Peyer's patch (tissue), 4 donors: ENCODE measurements around the gene PRPF19.

Experiments
- POLR2A ChIP-seq, 2 donors: fragments of 450-650 bp; IDR thresholded peaks; one replicate each; pipeline ENCODE4 v1.5.1; 2017; ENCODE audit warnings: antibody characterized with exemption in 2 of 2, mild to moderate bottlenecking in 2 of 2, moderate library complexity in 2 of 2
- TF ChIP-seq, protein P1 (sequence below), 6 experiments: fragments of 450-650 bp in 4 of 6; fragments of 200-600 bp in 2 of 6; sonication (generic) in 1 of 6; IDR thresholded peaks; one replicate each; pipeline ENCODE4 v1.5.1; 2017 to 2019; ENCODE audit warnings: antibody characterized with exemption in 6 of 6, mild to moderate bottlenecking in 3 of 6, moderate library complexity in 1 of 6

DNA sequence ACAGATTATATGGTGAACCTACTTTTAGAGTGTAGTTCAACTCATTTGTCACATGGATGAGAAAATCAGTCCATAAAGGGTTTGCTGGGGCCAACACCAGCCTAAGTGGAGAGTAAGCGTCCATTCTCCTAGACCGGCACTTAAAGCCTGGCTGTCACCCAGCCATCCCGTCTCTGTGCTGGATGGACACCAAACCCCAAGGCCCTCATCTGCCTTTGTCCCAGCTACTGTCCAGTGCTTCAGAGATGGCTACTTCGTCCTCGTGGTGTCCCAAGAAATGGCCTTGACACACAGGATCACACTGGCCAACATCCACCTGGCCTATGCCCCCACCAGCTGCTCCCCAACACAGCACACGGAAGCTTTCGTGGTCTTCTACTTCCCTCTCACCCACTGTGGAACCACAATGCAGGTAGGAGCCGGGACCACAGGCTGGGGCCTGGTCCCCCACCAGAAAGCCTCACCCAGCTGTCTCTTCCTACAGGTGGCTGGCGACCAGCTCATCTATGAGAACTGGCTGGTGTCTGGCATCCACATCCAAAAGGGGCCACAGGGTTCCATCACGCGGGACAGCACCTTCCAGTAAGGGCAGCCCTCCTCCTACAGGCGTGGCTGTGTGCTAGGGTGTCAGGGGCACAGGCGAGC lies 35.5 kb downstream of the PRPF19 start:
- no peak for TF ChIP-seq POLR2A (IDR thresholded peaks at IDR 0.05)
- TF ChIP-seq, protein P1, sequence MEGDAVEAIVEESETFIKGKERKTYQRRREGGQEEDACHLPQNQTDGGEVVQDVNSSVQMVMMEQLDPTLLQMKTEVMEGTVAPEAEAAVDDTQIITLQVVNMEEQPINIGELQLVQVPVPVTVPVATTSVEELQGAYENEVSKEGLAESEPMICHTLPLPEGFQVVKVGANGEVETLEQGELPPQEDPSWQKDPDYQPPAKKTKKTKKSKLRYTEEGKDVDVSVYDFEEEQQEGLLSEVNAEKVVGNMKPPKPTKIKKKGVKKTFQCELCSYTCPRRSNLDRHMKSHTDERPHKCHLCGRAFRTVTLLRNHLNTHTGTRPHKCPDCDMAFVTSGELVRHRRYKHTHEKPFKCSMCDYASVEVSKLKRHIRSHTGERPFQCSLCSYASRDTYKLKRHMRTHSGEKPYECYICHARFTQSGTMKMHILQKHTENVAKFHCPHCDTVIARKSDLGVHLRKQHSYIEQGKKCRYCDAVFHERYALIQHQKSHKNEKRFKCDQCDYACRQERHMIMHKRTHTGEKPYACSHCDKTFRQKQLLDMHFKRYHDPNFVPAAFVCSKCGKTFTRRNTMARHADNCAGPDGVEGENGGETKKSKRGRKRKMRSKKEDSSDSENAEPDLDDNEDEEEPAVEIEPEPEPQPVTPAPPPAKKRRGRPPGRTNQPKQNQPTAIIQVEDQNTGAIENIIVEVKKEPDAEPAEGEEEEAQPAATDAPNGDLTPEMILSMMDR (IDR thresholded peaks at IDR 0.05) = no peak
